C4-2B (cell line): ENCODE measurements around the gene ASCC3.

Experiments
- ZFX ChIP-seq: fragments of 450-650 bp; IDR thresholded peaks from 2 replicates; pipeline ENCODE4 v1.6.1; 2017
- TF ChIP-seq, protein P1 (sequence below): fragments of 450-650 bp; conservative IDR thresholded peaks from 2 replicates; pipeline ENCODE4 v1.5.1; 2017; ENCODE audit warnings: mild to moderate bottlenecking

GRCh38 chr6:100671740-100672139 lies 209.4 kb downstream of the ASCC3 start:
- TF ChIP-seq, protein P1, sequence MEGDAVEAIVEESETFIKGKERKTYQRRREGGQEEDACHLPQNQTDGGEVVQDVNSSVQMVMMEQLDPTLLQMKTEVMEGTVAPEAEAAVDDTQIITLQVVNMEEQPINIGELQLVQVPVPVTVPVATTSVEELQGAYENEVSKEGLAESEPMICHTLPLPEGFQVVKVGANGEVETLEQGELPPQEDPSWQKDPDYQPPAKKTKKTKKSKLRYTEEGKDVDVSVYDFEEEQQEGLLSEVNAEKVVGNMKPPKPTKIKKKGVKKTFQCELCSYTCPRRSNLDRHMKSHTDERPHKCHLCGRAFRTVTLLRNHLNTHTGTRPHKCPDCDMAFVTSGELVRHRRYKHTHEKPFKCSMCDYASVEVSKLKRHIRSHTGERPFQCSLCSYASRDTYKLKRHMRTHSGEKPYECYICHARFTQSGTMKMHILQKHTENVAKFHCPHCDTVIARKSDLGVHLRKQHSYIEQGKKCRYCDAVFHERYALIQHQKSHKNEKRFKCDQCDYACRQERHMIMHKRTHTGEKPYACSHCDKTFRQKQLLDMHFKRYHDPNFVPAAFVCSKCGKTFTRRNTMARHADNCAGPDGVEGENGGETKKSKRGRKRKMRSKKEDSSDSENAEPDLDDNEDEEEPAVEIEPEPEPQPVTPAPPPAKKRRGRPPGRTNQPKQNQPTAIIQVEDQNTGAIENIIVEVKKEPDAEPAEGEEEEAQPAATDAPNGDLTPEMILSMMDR, result no peak
- TF ChIP-seq ZFX, result no peak
